DOHH2 (cell line): ENCODE data around the gene SIRPB1.
"Not testable (repeated sequence)": the region's sequence is repeated elsewhere in the genome, so short reads cannot be mapped to it uniquely, and the experiment has no call there.

ENCODE experiments used
- H3F3A ChIP-seq: fragments of 200-600 bp; sonication (generic), shearing (Covaris generic); 2 replicates; pipeline ENCODE4 v1.6.0; 2016; ENCODE audit warnings: antibody characterized with exemption, mild to moderate bottlenecking; ENCODE audit not compliant: control insufficient read depth, insufficient read depth
- H3K27ac ChIP-seq: fragments of 200-600 bp; sonication (generic); 2 replicates; pipeline ENCODE4 v1.5.1; 2014; ENCODE audit warnings: low read depth, mild to moderate bottlenecking, low read length, moderate library complexity
- H3K27me3 ChIP-seq: fragments of 200-600 bp; sonication (generic); 2 replicates; pipeline ENCODE4 v1.6.1; 2014; ENCODE audit warnings: mild to moderate bottlenecking, low read length, mixed read lengths; ENCODE audit not compliant: control insufficient read depth
- H3K36me3 ChIP-seq: fragments of 200-600 bp; sonication (generic); 2 replicates; pipeline ENCODE4 v1.6.1; 2014; ENCODE audit warnings: mild to moderate bottlenecking, low read length, moderate library complexity, mixed read lengths; ENCODE audit not compliant: control insufficient read depth
- H3K4me1 ChIP-seq: fragments of 200-600 bp; sonication (generic); 2 replicates; pipeline ENCODE4 v1.6.1; 2014; ENCODE audit warnings: mild to moderate bottlenecking, low read length, mixed read lengths; ENCODE audit not compliant: control insufficient read depth
- H3K4me2 ChIP-seq: fragments of 200-600 bp; sonication (generic); 2 replicates; pipeline ENCODE4 v1.6.0; 2014; ENCODE audit warnings: mild to moderate bottlenecking, low read length, moderate library complexity
- H3K4me3 ChIP-seq: fragments of 200-600 bp; sonication (generic); 2 replicates; pipeline ENCODE4 v1.5.1; 2014; ENCODE audit warnings: mild to moderate bottlenecking, low read length, mixed read lengths
- H3K79me2 ChIP-seq: fragments of 200-600 bp; sonication (generic); 2 replicates; pipeline ENCODE4 v1.6.1; 2014; ENCODE audit warnings: mild to moderate bottlenecking, low read length, mixed read lengths; ENCODE audit not compliant: control insufficient read depth
- H3K9me2 ChIP-seq: fragments of 200-600 bp; sonication (generic); replicated peaks from 2 replicates; pipeline ENCODE4 v1.6.1; 2014; ENCODE audit warnings: mild to moderate bottlenecking, low read length, mixed read lengths; ENCODE audit not compliant: control insufficient read depth
- H3K9me3 ChIP-seq: fragments of 200-600 bp; sonication (generic); 2 replicates; pipeline ENCODE4 v1.6.1; 2014; ENCODE audit warnings: antibody characterized with exemption, low read length, mixed read lengths; ENCODE audit not compliant: control insufficient read depth, insufficient read depth
- H4K20me1 ChIP-seq: fragments of 200-600 bp; sonication (generic); 2 replicates; pipeline ENCODE4 v1.6.0; 2014; ENCODE audit warnings: low read depth, mild to moderate bottlenecking, antibody characterized with exemption, low read length, moderate library complexity; ENCODE audit not compliant: control insufficient read depth, insufficient read depth
- CTCF ChIP-seq: fragments of 200-600 bp; sonication (generic); IDR thresholded peaks from one replicate; pipeline ENCODE4 v1.5.1; 2014; ENCODE audit warnings: antibody characterized with exemption, mild to moderate bottlenecking, low read depth, low read length; ENCODE audit not compliant: poor library complexity, severe bottlenecking
- EZH2phosphoT487 ChIP-seq: fragments of 200-600 bp; sonication (generic); IDR thresholded peaks from 2 replicates; pipeline ENCODE4 v1.6.1; 2017; ENCODE audit warnings: borderline replicate concordance, mild to moderate bottlenecking, antibody characterized with exemption, low read length, moderate library complexity, mixed read lengths

Gene SIRPB1

GRCh38 chr20:1579488-1579887 lies 40.3 kb downstream of the SIRPB1 start:
- Histone ChIP-seq H3K4me2 (no peak overlapping the region), H3K9me3 (no peaks in the 10 kb centered on the region), H3K9me2 (no peaks in the 10 kb centered on the region), H3K4me3 (no peak overlapping the region), H3K27me3 (no peaks in the 10 kb centered on the region), H3K36me3 (no peaks in the 10 kb centered on the region), H3K79me2 (no peaks in the 10 kb centered on the region), H3K27ac (no peak overlapping the region), H3K4me1 (no peaks in the 10 kb centered on the region), H4K20me1 (no peaks in the 10 kb centered on the region), H3F3A (no peaks in the 10 kb centered on the region)
- TF ChIP-seq CTCF, result no peak
- TF ChIP-seq EZH2phosphoT487, result no peak

GRCh38 chr20:1577906-1578305 lies 41.9 kb downstream of the SIRPB1 start:
- Histone ChIP-seq H3K9me3 (no peaks in the 10 kb centered on the region), H3K4me3 (no peak overlapping the region), H3K27ac (no peak overlapping the region), H3K4me1 (no peaks in the 10 kb centered on the region), H3K4me2 (no peak overlapping the region), H4K20me1 (no peaks in the 10 kb centered on the region), H3K27me3 (no peaks in the 10 kb centered on the region), H3F3A (no peaks in the 10 kb centered on the region), H3K79me2 (no peaks in the 10 kb centered on the region), H3K36me3 (no peaks in the 10 kb centered on the region), H3K9me2 (no peaks in the 10 kb centered on the region)
- no peak for TF ChIP-seq CTCF
- no peak for TF ChIP-seq EZH2phosphoT487

- not testable (repeated sequence) for H3K4me3 ChIP-seq, H3F3A ChIP-seq, H3K27me3 ChIP-seq, H3K36me3 ChIP-seq, H3K9me2 ChIP-seq, H4K20me1 ChIP-seq, H3K4me2 ChIP-seq, H3K79me2 ChIP-seq, H3K9me3 ChIP-seq, H3K27ac ChIP-seq, H3K4me1 ChIP-seq
Measured at GRCh38 chr20:1577313-1577712, 42.5 kb downstream of the SIRPB1 start.

GRCh38 chr20:1576641-1577040 lies 43.2 kb downstream of the SIRPB1 start:
- Histone ChIP-seq H3K9me3 (no peaks in the 10 kb centered on the region), H3K9me2 (no peaks in the 10 kb centered on the region), H3K79me2 (no peaks in the 10 kb centered on the region), H3K4me2 (no peak overlapping the region), H3K4me1 (no peaks in the 10 kb centered on the region), H3K4me3 (no peak overlapping the region), H3F3A (no peaks in the 10 kb centered on the region), H3K36me3 (no peaks in the 10 kb centered on the region), H3K27me3 (no peaks in the 10 kb centered on the region), H4K20me1 (no peaks in the 10 kb centered on the region), H3K27ac (no peak overlapping the region)
- no peak for TF ChIP-seq EZH2phosphoT487
- no peak for TF ChIP-seq CTCF

- not testable (repeated sequence) for H3K79me2 ChIP-seq, H3K9me2 ChIP-seq, H3K4me2 ChIP-seq, H3F3A ChIP-seq, H3K9me3 ChIP-seq, H3K36me3 ChIP-seq, H3K4me1 ChIP-seq, H4K20me1 ChIP-seq, H3K4me3 ChIP-seq, H3K27ac ChIP-seq, H3K27me3 ChIP-seq
Measured at GRCh38 chr20:1576003-1576402, 43.8 kb downstream of the SIRPB1 start.

GRCh38 chr20:1571583-1571982 lies 48.2 kb downstream of the SIRPB1 start:
- H3K4me3 ChIP-seq, H3K4me2 ChIP-seq, H3K36me3 ChIP-seq, H3F3A ChIP-seq, H3K9me3 ChIP-seq, H3K79me2 ChIP-seq, H3K9me2 ChIP-seq, H4K20me1 ChIP-seq, H3K27ac ChIP-seq, H3K27me3 ChIP-seq, H3K4me1 ChIP-seq: not testable (repeated sequence)
